NCI-H2029 (cell line): ENCODE data around the gene LHFPL2.
"Not testable (repeated sequence)": the region's sequence is repeated elsewhere in the genome, so short reads cannot be mapped to it uniquely, and the experiment has no call there.

Experiments used
- DNase-seq: peaks from one replicate; lab custom pipeline; 2025; lab: John Stamatoyannopoulos, UW

Gene LHFPL2

DNA sequence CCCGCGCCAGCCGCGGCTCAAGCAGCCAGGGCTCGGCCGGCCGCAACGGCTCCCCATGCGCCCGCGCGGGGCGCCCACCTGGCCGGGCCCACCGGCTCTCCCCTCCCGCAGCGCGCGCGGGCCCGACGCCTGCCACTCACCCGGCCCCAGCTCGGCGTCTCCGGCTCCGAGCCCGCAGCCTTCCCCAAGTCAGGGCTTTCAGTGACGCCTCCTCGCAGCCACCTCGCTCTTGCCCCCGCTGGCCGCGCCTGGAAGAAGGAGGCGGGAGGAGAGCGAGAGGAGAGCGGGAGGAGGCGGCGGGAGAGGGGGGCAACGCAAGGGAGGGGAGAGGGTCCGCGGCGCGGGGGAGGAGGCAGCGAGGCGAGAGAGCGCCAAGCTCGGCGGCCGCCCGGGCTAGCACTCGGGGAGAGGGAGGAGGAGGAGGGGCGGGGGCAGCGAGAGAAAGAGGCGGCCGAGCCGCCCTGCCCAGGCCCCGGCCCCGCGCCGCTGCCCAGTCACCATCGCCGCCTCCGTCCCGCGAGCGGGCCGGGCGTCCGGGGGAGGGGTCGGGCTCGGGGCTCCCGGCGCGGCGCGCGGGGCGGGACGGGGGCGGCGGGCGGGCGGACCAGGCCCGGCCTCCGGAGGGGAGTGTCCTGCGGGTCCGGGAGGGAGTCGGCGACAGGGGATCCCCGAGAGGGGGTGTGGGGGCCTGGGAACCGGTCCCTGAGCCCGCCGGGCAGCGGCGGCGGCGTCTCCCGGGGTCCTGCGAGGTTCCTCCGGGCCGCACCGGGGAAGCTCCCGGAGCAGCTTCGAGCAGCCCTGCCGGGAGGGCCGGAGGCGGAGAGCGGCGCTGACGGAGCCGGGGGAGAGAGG, at the start of gene LHFPL2:
TSS of gene LHFPL2 (minus strand) at position 414 of the 852 bp plus-strand sequence. CDS start 138,559 bp downstream, outside the sequence.
- DNase-seq, result peak; percentile 59

DNA sequence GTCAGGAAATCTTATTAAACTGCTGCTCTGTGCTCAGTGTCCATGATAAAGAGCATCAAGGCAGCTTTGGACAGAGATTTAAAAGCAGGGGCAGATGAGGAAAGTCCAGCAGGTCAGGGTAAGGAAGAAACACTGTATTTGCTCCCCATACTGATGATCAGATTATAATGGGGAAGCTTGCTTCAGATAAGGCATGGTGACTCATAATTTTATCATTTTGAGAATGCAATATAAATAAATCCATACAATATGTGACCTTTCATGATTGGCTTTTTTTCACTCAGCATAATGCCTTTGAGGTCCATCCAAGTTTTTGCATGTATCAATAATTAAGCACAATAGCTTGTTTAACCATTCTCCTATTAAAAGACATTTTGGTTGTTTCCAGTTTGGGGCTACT, 48.1 kb upstream of the LHFPL2 start:
- no peak for DNase-seq

DNA sequence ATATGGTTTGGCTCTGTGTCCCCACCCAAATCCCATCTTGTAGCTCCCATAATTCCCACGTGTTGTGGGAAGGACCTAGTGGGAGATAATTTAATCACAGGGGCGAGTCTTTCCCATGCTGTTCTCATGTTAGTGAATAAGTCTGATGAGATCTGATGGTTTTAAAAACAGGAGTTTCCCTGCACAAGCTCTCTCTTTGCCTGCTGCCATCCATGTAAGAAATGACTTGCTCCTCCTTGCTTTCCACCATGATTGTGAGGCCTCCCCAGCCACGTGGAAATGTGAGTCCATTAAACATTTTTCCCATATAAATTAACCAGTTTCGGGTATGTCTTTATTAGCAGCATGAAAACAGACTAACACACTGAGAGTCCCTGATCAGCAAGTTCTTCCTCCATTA, 47.5 kb upstream of the LHFPL2 start:
- not testable (repeated sequence) for DNase-seq

DNA sequence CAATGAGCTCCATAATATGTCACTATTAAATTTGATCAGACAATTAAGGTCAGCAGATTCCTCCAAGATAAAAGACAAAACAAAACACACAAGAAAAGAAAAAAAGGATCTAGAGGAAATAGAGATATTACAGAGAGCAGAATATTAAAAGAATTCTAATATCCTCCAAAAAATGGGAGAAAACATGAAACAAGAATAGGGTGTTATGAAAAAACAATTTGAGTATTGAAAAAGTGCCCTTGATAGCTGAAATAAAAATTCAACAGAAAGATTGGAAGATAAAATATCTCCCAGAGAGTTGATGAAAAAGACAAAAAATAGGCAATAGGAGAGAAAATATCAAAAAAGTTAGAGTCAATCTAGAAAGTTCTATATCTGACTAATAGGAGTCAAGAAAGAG, 44.8 kb upstream of the LHFPL2 start:
- no peak for DNase-seq

- DNase-seq, result peak; percentile 64
These were observed 42.8 kb upstream of the LHFPL2 start for GRCh38 chr5:78691084-78691960.

DNA sequence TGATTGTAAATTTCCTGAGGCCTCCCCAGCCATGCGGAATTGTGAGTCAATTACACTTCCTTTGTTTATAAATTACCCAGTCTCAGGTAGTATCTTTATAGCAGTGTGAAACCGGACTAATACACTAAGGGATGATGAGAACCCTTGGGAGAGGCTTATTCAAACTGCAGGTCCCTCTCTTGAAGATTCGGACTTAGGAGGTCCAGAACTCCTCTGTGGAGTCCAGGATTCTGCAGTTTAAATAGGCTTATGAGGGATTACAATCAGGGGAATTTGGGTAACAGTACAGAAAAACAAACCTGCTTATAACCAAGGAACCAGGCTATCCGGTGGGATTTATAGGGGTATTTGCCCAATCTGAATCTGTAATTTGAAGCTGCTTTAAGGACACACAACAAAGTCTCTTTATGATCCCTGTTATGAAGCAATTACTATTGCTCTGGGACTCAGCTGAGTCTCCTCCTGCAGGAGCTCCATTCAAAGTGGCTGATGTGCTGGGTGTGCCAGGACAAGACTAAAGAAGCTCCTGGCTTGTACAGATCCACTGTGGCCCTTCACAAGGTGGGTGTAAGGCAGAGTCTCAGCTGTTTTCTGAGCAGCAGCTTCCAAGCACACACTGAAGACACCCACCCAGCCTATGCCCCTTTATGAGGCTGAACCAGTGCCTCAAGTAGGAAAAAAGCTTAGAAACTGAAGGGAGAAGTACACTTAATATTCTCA, 41.8 kb upstream of the LHFPL2 start:
- DNase-seq, result no peak

GRCh38 chr5:78689540-78690252, 41.1 kb upstream of the LHFPL2 start:
- no peak for DNase-seq

DNA sequence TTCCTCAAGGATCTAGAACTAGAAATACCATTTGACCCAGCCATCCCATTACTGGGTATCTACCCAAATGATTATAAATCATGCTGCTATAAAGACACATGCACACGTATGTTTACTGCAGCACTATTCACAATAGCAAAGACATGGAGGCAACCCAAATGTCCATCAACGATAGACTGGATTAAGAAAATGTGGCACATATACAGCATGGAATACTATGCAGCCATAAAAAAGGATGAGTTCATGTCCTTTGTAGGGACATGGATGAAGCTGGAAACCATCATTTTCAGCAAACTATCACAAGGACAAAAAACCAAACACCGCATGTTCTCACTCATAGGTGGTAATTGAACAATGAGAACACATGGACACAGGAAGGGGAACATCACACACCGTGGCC, 38.9 kb upstream of the LHFPL2 start:
- DNase-seq, result not testable (repeated sequence)

- DNase-seq, result not testable (repeated sequence)
These were observed 35.3 kb upstream of the LHFPL2 start for GRCh38 chr5:78683905-78684304.

DNA sequence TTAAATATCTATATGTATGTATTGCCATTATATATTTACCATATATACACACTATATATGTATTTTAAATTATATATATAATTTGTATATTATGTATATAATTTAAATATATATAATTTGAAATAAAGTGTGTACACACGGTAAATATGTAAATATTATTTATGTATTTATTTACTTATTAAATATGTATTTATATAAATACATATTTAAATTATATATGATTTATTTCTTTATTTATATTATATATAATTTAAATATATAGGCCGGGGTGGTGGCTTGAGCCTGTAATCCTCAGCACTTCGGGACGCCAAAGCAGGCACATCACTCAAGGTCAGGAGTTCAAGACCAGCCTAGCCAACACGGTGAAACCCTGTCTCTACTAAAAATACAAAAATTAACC, 31.3 kb upstream of the LHFPL2 start:
- no peak for DNase-seq

- peak; percentile 47 for DNase-seq
These were observed 29.5 kb upstream of the LHFPL2 start for GRCh38 chr5:78677777-78678668.

DNA sequence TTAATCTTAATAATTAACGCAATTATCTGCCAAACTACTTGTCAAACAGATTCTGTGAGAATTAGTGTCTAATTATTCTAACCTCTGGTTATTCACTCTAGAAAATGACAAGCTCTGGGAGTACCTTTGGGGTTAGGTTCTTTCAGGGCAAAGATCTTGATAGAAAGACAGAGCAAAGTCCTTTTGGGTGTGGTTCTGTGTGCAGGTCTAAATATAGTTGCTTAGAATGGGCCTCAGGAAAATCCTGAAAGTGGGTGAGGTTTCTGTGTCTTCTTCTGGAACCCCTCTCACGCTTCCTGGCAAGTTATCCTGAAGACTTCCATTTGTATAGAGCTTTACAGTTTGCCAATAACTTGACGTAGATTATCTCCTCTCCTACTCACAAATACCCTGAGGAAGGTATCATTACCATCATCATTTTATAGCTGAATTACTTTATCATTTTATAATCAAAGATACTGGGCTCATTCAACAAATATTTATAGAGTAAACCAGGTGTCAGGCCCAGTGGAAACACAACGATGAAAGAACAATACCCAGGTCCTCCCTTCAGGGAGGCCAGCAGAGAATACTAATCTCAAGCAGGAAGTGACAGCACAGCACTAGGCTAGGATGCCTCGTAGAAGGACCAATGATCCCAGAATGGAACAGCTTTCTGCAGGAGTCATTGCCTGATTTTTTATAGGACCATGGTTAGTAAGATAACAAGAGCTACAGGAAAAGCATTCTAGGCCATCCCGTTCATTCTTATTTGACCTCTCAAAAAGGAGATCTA, 27.6 kb upstream of the LHFPL2 start:
- DNase-seq, result no peak

DNA sequence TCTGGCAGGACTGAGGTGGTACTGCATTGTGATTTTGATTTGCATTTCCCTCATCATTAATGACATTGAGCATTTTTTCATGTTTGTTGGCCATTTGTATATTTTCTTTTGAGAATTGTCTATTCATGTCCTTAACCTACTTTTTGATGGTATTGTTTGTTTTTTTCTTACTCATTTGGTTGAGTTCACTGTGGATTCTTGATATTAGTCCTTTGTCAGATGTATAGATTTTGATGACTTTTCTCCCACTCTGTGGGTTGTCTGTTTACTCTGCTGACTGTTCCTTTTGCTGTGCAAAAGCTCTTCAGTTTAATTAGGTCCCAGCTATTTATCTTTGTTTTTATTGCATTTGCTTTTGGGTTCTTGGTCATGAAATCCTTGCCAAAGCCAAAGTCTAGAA, 25.3 kb upstream of the LHFPL2 start:
- DNase-seq, result not testable (repeated sequence)

DNA sequence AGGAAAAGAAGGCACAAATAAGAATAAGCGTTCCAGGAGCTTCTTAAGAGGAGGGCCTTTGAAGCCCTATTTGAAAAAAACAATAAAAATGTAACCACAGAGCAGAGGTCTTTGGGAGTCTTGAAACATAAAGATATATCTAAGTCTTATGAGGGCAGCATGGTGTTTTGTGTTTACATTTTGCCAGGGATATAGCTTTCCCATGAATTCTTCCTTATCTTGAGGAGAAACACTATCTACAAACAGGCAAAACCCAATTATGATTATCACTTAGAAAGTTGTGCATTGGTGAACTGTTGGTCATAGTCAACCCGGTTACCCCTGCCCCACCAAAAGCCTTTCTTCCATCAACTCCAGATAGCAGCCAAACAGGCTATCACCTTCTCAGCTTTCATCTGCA, 23.6 kb upstream of the LHFPL2 start:
- DNase-seq, result no peak

GRCh38 chr5:78671609-78672008, 23.0 kb upstream of the LHFPL2 start:
- no peak for DNase-seq

- DNase-seq, result no peak
These were observed 22.2 kb upstream of the LHFPL2 start for GRCh38 chr5:78670701-78671269.

GRCh38 chr5:78669331-78669730, 20.8 kb upstream of the LHFPL2 start:
- no peak for DNase-seq

DNA sequence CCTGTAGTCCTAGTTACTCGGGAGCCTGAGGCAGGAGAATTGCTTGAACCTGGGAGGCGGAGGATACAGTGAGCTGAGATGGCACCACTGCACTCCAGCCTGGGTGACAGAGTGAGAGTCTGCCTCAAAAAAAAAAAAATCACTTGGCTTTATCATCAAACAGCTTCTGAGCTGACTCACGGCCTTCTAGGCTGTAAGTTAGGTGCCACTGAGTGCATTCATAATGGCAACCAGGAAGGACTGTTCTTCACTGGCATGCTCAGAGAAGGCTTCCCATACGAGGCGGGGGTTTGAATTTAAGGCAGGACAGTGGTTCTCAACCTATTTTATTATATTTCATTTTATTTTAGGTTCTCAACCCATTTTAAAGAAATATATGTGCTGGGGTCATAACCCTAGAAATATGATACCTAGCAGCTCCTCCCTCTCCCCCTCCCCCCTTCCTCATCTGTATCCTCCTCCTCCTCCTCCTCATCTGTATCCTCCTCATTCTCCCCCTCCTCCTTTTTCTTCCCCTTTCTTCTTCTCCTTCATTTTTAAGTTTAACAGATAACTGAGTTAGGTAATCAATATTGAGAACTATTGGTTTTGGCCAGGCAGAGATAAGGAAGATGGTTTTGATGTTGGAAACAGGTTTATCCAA, 19.0 kb upstream of the LHFPL2 start:
- no peak for DNase-seq

- DNase-seq, result not testable (repeated sequence)
These were observed 18.4 kb upstream of the LHFPL2 start for GRCh38 chr5:78666975-78667374.
